ENCODE measurements around the gene ORAI2. TPM values are rescaled to one million over a fixed set of nuclear protein-coding genes. Genes with fewer than 3 reads are reported as not detected.

Gene ORAI2
- total and polyA plus RNA-seq, 2 donors (not counting 3 experiments of a cell fraction or from before 2014, with no cell fraction given) = 84.1 to 99.1 TPM

DNA sequence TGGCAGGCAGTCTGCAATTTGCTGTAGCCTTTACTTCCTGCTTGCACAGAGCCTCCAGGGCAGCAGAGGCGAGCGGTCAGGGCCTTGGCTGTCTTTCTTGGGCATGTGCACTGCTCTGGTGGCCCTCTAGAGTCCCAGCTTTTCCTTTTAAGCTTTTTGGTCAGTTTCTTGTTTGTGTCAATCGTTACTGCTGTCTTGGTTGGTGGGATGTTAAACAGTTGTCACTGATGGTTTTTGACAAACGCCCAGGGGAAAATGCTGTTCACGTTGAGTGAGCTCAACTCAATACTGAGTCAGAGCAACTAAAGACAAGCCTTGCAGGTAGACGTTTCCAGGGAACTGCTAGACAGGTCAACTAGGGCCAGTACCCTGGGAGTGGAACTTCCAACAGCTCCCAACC lies 23.3 kb upstream of the ORAI2 start:
- no peaks in the 10 kb centered on the region for H3K4me1 ChIP-seq (ENCODE audit: control insufficient read depth, extremely low read depth, insufficient read depth, low read length)
- H3K79me2 ChIP-seq (ENCODE audit: control insufficient read depth, insufficient read depth, low read length) = no peaks in the 10 kb centered on the region
- H3K36me3 ChIP-seq (ENCODE audit: control insufficient read depth in 2 of 2, extremely low read depth in 1 of 2, insufficient read depth in 2 of 2, low read length in 2 of 2) = peaks cover 13 to 31% of the 10 kb centered on the region in 2 experiments
- H3K27ac ChIP-seq (ENCODE audit: insufficient read depth, low read depth, low read length) = no peak overlapping the region
- no peaks in the 10 kb centered on the region for H3K9me1 ChIP-seq (replicated peaks; ENCODE audit: control insufficient read depth, extremely low read depth, insufficient read depth, low read length)
- no peak for DNase-seq (ENCODE audit: low read depth, low spot score)
- no peaks in the 10 kb centered on the region for H3K9me3 ChIP-seq (replicated peaks; ENCODE audit: control insufficient read depth, insufficient read depth, low read length)
- dilution Hi-C loops (cut with MboI; ENCODE audit: extremely low pct_ligation_motif_present, low sequenced_read_pairs) = no loop called here
- H3K9ac ChIP-seq (replicated peaks; ENCODE audit: extremely low read depth, insufficient read depth, low read length) = no peak overlapping the region
- H3K4me2 ChIP-seq (ENCODE audit: insufficient read depth, low read length) = no peak overlapping the region
- TF ChIP-seq MYC (IDR thresholded peaks at IDR 0.05; ENCODE audit: low read depth, low read length) (no peak), JUN (IDR thresholded peaks at IDR 0.05; ENCODE audit: borderline replicate concordance, insufficient read depth, insufficient read length, low read depth) (no peak), POLR2A (IDR thresholded peaks at IDR 0.05; ENCODE audit: low read depth, low read length) (no peak)
- TF ChIP-seq, protein P1, sequence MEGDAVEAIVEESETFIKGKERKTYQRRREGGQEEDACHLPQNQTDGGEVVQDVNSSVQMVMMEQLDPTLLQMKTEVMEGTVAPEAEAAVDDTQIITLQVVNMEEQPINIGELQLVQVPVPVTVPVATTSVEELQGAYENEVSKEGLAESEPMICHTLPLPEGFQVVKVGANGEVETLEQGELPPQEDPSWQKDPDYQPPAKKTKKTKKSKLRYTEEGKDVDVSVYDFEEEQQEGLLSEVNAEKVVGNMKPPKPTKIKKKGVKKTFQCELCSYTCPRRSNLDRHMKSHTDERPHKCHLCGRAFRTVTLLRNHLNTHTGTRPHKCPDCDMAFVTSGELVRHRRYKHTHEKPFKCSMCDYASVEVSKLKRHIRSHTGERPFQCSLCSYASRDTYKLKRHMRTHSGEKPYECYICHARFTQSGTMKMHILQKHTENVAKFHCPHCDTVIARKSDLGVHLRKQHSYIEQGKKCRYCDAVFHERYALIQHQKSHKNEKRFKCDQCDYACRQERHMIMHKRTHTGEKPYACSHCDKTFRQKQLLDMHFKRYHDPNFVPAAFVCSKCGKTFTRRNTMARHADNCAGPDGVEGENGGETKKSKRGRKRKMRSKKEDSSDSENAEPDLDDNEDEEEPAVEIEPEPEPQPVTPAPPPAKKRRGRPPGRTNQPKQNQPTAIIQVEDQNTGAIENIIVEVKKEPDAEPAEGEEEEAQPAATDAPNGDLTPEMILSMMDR (IDR thresholded peaks at IDR 0.05; ENCODE audit: extremely low read depth in 1 of 2, insufficient read depth in 1 of 2, low read depth in 1 of 2, low read length in 2 of 2) = no peak
- ChIA-PET CTCF (no interaction called here), POLR2A (no interaction called here)
- BruUV-seq (replicated peaks) = no TSS peak
- no peak overlapping the region for H2AFZ ChIP-seq (ENCODE audit: low read depth, low read length)
- no peak for FAIRE-seq
- no peak overlapping the region for H3K4me3 ChIP-seq (replicated peaks in 1 of 3; ENCODE audit: insufficient read depth in 1 of 3, low read depth in 1 of 3, low read length in 3 of 3)
- intact Hi-C loops (cut with micrococcal nuclease) = no loop called here
- no peaks in the 10 kb centered on the region for H3K27me3 ChIP-seq (ENCODE audit: control insufficient read depth in 2 of 2, insufficient read depth in 2 of 2, low read length in 2 of 2)
- H4K20me1 ChIP-seq (replicated peaks; ENCODE audit: control insufficient read depth, extremely low read depth, insufficient read depth, low read length) = no peaks in the 10 kb centered on the region

DNA sequence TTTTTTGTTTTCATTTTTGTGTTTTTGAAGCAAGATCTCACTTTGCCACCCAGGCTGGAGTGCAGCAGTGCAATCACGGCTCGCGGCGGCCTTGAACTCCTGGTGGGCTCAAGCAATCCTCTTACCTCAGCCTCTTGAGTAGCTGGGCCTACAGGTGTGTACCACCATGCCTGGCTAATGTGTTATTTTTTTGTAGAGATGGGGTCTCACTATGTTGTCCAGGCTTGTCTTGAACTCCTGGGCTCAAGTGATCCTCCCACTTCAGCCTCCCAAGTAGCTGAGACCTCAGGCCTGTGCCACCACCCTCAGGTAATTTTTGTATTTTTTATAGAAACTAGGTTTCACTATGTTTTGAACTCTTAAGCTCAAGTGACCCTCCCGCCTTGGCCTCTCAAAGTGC lies 22.5 kb upstream of the ORAI2 start:
- H4K20me1 ChIP-seq (replicated peaks; ENCODE audit: control insufficient read depth, extremely low read depth, insufficient read depth, low read length) = no peaks in the 10 kb centered on the region
- no peak overlapping the region for H3K27ac ChIP-seq (ENCODE audit: insufficient read depth, low read depth, low read length)
- peaks cover 6% of the 10 kb centered on the region for H3K4me1 ChIP-seq (ENCODE audit: control insufficient read depth, extremely low read depth, insufficient read depth, low read length)
- H3K9ac ChIP-seq (replicated peaks; ENCODE audit: extremely low read depth, insufficient read depth, low read length) = no peak overlapping the region
- CTCF ChIA-PET = no interaction called here
- FAIRE-seq = no peak
- TF ChIP-seq JUN (IDR thresholded peaks at IDR 0.05; ENCODE audit: borderline replicate concordance, insufficient read depth, insufficient read length, low read depth) = no peak
- TF ChIP-seq POLR2AphosphoS5 (IDR thresholded peaks at IDR 0.05; ENCODE audit: insufficient read depth, low read depth, low read length) = no peak
- TF ChIP-seq, protein P2, sequence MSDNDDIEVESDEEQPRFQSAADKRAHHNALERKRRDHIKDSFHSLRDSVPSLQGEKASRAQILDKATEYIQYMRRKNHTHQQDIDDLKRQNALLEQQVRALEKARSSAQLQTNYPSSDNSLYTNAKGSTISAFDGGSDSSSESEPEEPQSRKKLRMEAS (IDR thresholded peaks at IDR 0.05; ENCODE audit: insufficient read depth, insufficient read length) = no peak
- no peak for TF ChIP-seq POLR2A (IDR thresholded peaks at IDR 0.05; ENCODE audit: low read depth, low read length)
- dilution Hi-C loops (cut with MboI; ENCODE audit: extremely low pct_ligation_motif_present, low sequenced_read_pairs) = no loop called here
- intact Hi-C loops (cut with micrococcal nuclease) = no loop called here
- no peaks in the 10 kb centered on the region for H3K9me1 ChIP-seq (replicated peaks; ENCODE audit: control insufficient read depth, extremely low read depth, insufficient read depth, low read length)
- no peak for DNase-seq (ENCODE audit: low read depth, low spot score)
- H3K4me3 ChIP-seq (replicated peaks in 1 of 3; ENCODE audit: insufficient read depth in 1 of 3, low read depth in 1 of 3, low read length in 3 of 3) = no peak overlapping the region
- H3K27me3 ChIP-seq (ENCODE audit: control insufficient read depth in 2 of 2, insufficient read depth in 2 of 2, low read length in 2 of 2) = no peaks in the 10 kb centered on the region
- no peaks in the 10 kb centered on the region for H3K9me3 ChIP-seq (replicated peaks; ENCODE audit: control insufficient read depth, insufficient read depth, low read length)
- POLR2A ChIA-PET = no interaction called here
- H3K79me2 ChIP-seq (ENCODE audit: control insufficient read depth, insufficient read depth, low read length) = no peaks in the 10 kb centered on the region
- H3K36me3 ChIP-seq (ENCODE audit: control insufficient read depth in 2 of 2, extremely low read depth in 1 of 2, insufficient read depth in 2 of 2, low read length in 2 of 2) = peaks cover 13 to 25% of the 10 kb centered on the region in 2 experiments
- no peak overlapping the region for H2AFZ ChIP-seq (ENCODE audit: low read depth, low read length)
- BruUV-seq (replicated peaks) = no TSS peak
- H3K4me2 ChIP-seq (ENCODE audit: insufficient read depth, low read length) = no peak overlapping the region

Measured in endothelial cell of umbilical vein (primary cell).